ENCODE results near the gene ANK2. TPM values are rescaled to one million over a fixed set of nuclear protein-coding genes. Genes with fewer than 3 reads are reported as not detected.

ANK2 gene
- total RNA-seq, 4 donors from 2014 or later: 27.4 to 142 (median 47.2) TPM

DNA sequence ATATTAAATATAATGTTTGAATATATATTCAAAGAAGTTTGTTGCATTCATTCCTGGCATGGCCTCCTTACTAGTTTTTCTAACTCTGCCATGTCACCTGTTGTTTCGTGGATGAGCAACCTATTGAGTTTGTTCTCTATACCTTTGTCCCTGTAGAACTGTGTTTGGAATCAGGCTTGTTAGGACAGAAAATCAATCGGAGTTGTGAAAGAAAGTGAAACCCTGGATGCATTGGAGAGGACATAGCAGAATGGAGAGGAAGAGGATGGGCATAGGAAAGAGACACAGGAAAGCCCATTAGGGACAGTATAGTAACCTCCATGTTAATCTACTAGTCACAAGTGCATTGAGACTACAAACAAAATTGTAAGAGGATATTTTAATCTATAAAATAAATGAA lies 31.2 kb downstream of the ANK2 start:
- Histone ChIP-seq H3K4me1 (no peaks in the 10 kb centered on the region), H3K9me3 (no peaks in the 10 kb centered on the region), H3K27ac (no peak overlapping the region), H3K4me3 (no peak overlapping the region), H3K36me3 (no peaks in the 10 kb centered on the region), H3K27me3 (no peaks in the 10 kb centered on the region)
- no peak for TF ChIP-seq POLR2A (IDR thresholded peaks at IDR 0.05)
- TF ChIP-seq CTCF (IDR thresholded peaks at IDR 0.05): no peak
- intact Hi-C loops (cut with DNase I; ENCODE audit: low total_unique reads): no loop called here
- no peak for DNase-seq

DNA sequence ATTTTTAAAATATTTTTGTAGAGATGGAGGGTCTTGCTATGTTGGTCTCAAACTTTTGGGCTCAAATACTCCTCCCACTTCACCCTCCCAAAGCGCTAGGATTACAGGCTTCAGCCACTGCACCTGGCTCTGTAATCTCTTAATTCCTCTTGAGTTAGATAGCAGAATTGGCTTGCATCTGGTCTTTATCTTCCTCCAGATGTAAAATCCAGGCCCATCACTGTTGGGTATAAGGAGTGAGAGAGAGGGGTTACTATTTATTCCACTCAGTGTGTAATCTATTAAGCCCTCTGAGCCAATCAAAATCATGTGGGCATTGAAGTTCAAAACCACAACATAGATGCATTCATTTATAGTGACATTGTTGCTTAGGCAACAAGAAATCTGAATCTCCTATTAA lies 33.9 kb downstream of the ANK2 start:
- Histone ChIP-seq H3K36me3 (no peaks in the 10 kb centered on the region), H3K4me1 (no peaks in the 10 kb centered on the region), H3K27ac (no peak overlapping the region), H3K27me3 (no peaks in the 10 kb centered on the region), H3K4me3 (no peak overlapping the region), H3K9me3 (no peaks in the 10 kb centered on the region)
- TF ChIP-seq CTCF (IDR thresholded peaks at IDR 0.05): no peak
- no peak for TF ChIP-seq POLR2A (IDR thresholded peaks at IDR 0.05)
- no peak for DNase-seq
- intact Hi-C loops (cut with DNase I; ENCODE audit: low total_unique reads): no loop called here

GRCh38 chr4:113086172-113086695 lies 36.8 kb downstream of the ANK2 start:
- Histone ChIP-seq H3K36me3 (no peaks in the 10 kb centered on the region), H3K4me3 (no peak overlapping the region), H3K9me3 (no peaks in the 10 kb centered on the region), H3K27ac (no peak overlapping the region), H3K4me1 (no peaks in the 10 kb centered on the region), H3K27me3 (no peaks in the 10 kb centered on the region)
- no peak for DNase-seq
- intact Hi-C loops (cut with DNase I; ENCODE audit: low total_unique reads): no loop called here
- no peak for TF ChIP-seq CTCF (IDR thresholded peaks at IDR 0.05)
- no peak for TF ChIP-seq POLR2A (IDR thresholded peaks at IDR 0.05)

- no peaks in the 10 kb centered on the region for H3K4me1 ChIP-seq
- no peak overlapping the region for H3K27ac ChIP-seq
- no peak overlapping the region for H3K4me3 ChIP-seq
- H3K27me3 ChIP-seq: no peaks in the 10 kb centered on the region
- H3K36me3 ChIP-seq: no peaks in the 10 kb centered on the region
- no peaks in the 10 kb centered on the region for H3K9me3 ChIP-seq
- no peak for DNase-seq
- TF ChIP-seq POLR2A (IDR thresholded peaks at IDR 0.05) (no peak), CTCF (IDR thresholded peaks at IDR 0.05) (no peak)
- intact Hi-C loops (cut with DNase I; ENCODE audit: low total_unique reads): no loop called here
Measured at GRCh38 chr4:113088050-113088449, 38.6 kb downstream of the ANK2 start.

DNA sequence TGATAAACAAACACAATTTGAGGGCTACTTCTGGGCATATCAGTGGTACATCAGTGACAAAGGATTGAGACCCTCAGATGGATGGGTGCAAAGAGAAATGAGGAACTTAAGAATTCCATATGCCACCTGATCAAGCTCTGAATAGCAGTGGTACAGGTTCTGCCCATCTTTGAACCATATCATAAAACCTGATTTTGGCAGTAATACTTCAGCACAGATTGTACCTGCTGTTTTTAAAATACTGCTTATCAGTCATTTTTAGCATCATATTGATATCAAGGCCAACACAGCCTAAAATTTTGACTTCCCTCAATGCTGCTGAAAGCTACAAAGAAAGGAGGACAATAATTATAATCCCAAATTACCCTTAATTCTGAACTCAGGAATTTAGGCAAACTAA lies 41.5 kb downstream of the ANK2 start:
- intact Hi-C loops (cut with DNase I; ENCODE audit: low total_unique reads): no loop called here
- H3K4me1 ChIP-seq: no peaks in the 10 kb centered on the region
- no peak for DNase-seq
- H3K27ac ChIP-seq: no peak overlapping the region
- TF ChIP-seq POLR2A (IDR thresholded peaks at IDR 0.05) (no peak), CTCF (IDR thresholded peaks at IDR 0.05) (no peak)
- no peaks in the 10 kb centered on the region for H3K27me3 ChIP-seq
- no peak overlapping the region for H3K4me3 ChIP-seq
- no peaks in the 10 kb centered on the region for H3K9me3 ChIP-seq
- no peaks in the 10 kb centered on the region for H3K36me3 ChIP-seq

All from uterus (tissue), 4 donors.